ENCODE measurements around the gene GNA14. TPM values are rescaled to one million over a fixed set of nuclear protein-coding genes. Genes with fewer than 3 reads are reported as not detected.

GNA14 gene
- total RNA-seq, 1 experiment from 2014 or later = 1.2 TPM

DNA sequence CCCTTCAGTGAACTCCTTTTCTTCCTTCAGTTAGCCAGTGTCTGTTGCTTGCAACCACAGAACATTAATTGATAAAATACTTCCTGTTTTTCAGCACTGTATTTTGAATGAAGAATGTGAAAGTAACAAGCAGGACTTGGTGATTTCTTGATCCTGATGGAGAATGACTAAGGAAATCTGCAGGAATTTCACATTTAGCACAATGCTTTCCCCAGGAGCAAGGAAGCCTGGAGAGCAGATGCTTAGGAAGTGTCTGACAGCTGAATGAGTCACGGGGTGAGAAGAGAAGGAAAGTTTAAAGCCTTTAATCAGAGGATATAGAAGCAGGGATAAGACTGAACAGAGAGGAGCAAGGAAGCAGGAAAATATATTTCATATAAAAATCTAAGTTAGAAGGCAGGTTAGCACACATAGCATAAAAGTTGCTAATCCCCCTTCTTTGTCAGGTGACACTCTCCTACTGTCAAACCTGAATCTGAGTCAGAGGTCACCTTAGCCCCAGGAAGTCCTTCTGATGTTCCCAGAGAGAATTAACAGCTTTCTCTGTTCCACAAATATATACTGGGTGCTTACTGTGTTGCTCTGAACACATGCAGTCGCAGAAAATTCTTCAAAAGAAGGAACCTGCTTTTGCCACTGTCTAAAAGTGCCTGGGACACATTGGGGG lies 59.7 kb downstream of the GNA14 start:
- Histone ChIP-seq H3K4me3 (ENCODE audit: low read length) (peak overlapping the region; percentile 54), H3K4me2 (ENCODE audit: low read length) (peak overlapping the region; percentile 84), H3K27me3 (ENCODE audit: low read length) (no peaks in the 10 kb centered on the region), H3K27ac (ENCODE audit: low read length) (peak overlapping the region; percentile 99), H3K9me2 (replicated peaks; ENCODE audit: low read length) (no peaks in the 10 kb centered on the region), H3K9me3 (ENCODE audit: low read length) (no peaks in the 10 kb centered on the region), H3K36me3 (ENCODE audit: low read depth, low read length) (no peaks in the 10 kb centered on the region), H4K20me1 (ENCODE audit: low read length) (no peaks in the 10 kb centered on the region), H3K4me1 (ENCODE audit: insufficient read depth, low read length) (peaks cover 28% of the 10 kb centered on the region), H3K79me2 (ENCODE audit: low read length) (no peaks in the 10 kb centered on the region), H2AFZ (ENCODE audit: low read length) (no peak overlapping the region), H3F3A (ENCODE audit: low read length, unreplicated experiment) (peaks cover 9% of the 10 kb centered on the region), H3K9ac (ENCODE audit: low read length) (peak overlapping the region; percentile 89)
- peak; percentile 88 for DNase-seq
- ATAC-seq = peak; percentile 72
- intact Hi-C loops (cut with micrococcal nuclease) = loop anchor here (2.0 to 5.0 kb wide), 4 partner anchors 64 to 162 kb away; no protein-coding TSS in a partner anchor
- POLR2A ChIA-PET (ENCODE audit: unreplicated experiment) = interaction anchor here (0.7 to 0.8 kb wide), 3 partner anchors 51 to 145 kb away, joined by 3 to 4 read pairs (median 3); no protein-coding TSS in a partner anchor
- no peak for TF ChIP-seq EZH2phosphoT487 (IDR thresholded peaks at IDR 0.05; ENCODE audit: borderline replicate concordance, low read length)
- TF ChIP-seq, protein P1, sequence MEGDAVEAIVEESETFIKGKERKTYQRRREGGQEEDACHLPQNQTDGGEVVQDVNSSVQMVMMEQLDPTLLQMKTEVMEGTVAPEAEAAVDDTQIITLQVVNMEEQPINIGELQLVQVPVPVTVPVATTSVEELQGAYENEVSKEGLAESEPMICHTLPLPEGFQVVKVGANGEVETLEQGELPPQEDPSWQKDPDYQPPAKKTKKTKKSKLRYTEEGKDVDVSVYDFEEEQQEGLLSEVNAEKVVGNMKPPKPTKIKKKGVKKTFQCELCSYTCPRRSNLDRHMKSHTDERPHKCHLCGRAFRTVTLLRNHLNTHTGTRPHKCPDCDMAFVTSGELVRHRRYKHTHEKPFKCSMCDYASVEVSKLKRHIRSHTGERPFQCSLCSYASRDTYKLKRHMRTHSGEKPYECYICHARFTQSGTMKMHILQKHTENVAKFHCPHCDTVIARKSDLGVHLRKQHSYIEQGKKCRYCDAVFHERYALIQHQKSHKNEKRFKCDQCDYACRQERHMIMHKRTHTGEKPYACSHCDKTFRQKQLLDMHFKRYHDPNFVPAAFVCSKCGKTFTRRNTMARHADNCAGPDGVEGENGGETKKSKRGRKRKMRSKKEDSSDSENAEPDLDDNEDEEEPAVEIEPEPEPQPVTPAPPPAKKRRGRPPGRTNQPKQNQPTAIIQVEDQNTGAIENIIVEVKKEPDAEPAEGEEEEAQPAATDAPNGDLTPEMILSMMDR (conservative IDR thresholded peaks at IDR 0.05; ENCODE audit: low read depth, low read length) = no peak
- no peak for TF ChIP-seq EZH2 (IDR thresholded peaks at IDR 0.05; ENCODE audit: low read length, unreplicated experiment)
- TSS peak; percentile 89 for BruUV-seq (replicated peaks)
- CTCF ChIA-PET = interaction anchor here (0.7 to 1.4 kb wide), 2 partner anchors 60 to 80 kb away, joined by 5 to 8 read pairs; partner anchors contain the start of gene GNA14

GRCh38 chr9:77587851-77588250 lies 60.3 kb downstream of the GNA14 start:
- intact Hi-C loops (cut with micrococcal nuclease) = loop anchor here (2.0 to 5.0 kb wide), 4 partner anchors 63 to 163 kb away; no protein-coding TSS in a partner anchor
- TF ChIP-seq EZH2phosphoT487 (IDR thresholded peaks at IDR 0.05; ENCODE audit: borderline replicate concordance, low read length) (no peak), EZH2 (IDR thresholded peaks at IDR 0.05; ENCODE audit: low read length, unreplicated experiment) (no peak)
- TF ChIP-seq, protein P1 (conservative IDR thresholded peaks at IDR 0.05; ENCODE audit: low read depth, low read length) = no peak
- Histone ChIP-seq H4K20me1 (ENCODE audit: low read length) (no peaks in the 10 kb centered on the region), H3K4me1 (ENCODE audit: insufficient read depth, low read length) (peaks cover 28% of the 10 kb centered on the region), H3K27ac (ENCODE audit: low read length) (peak overlapping the region; percentile 99), H3K4me3 (ENCODE audit: low read length) (peak overlapping the region; percentile 45), H3K36me3 (ENCODE audit: low read depth, low read length) (no peaks in the 10 kb centered on the region), H3K9ac (ENCODE audit: low read length) (peak overlapping the region; percentile 89), H3F3A (ENCODE audit: low read length, unreplicated experiment) (peaks cover 9% of the 10 kb centered on the region), H3K4me2 (ENCODE audit: low read length) (peak overlapping the region; percentile 84), H3K27me3 (ENCODE audit: low read length) (no peaks in the 10 kb centered on the region), H3K9me3 (ENCODE audit: low read length) (no peaks in the 10 kb centered on the region), H3K79me2 (ENCODE audit: low read length) (no peaks in the 10 kb centered on the region), H3K9me2 (replicated peaks; ENCODE audit: low read length) (no peaks in the 10 kb centered on the region), H2AFZ (ENCODE audit: low read length) (no peak overlapping the region)
- ATAC-seq (no peak), DNase-seq (no peak)
- BruUV-seq (replicated peaks) = no TSS peak
- CTCF ChIA-PET = no interaction called here
- POLR2A ChIA-PET (ENCODE audit: unreplicated experiment) = interaction anchor here (0.7 kb wide), 2 partner anchors 50 to 145 kb away, joined by 3 to 4 read pairs; no protein-coding TSS in a partner anchor

DNA sequence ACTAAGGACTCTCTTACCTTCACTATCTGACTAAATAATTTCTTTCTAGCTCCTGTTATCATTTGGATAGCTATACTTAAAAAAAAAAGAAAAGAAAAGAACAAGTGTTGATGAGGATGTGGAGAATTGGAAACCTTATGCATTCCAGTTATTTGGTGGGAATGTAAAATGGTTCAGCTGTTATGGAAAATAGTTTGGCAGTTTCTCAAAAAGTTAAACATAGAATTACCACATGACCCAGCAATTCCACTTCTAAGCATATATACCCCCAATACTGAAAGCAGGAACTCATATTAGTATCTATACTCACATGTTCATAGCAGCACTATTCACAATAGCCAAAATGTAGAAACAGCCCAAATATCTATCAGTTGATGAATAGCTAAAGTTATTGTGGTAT lies 61.1 kb downstream of the GNA14 start:
- peaks cover 28% of the 10 kb centered on the region for H3K4me1 ChIP-seq (ENCODE audit: insufficient read depth, low read length)
- DNase-seq (no peak), ATAC-seq (no peak)
- no peak overlapping the region for H3K9ac ChIP-seq (ENCODE audit: low read length)
- no TSS peak for BruUV-seq (replicated peaks)
- intact Hi-C loops (cut with micrococcal nuclease) = loop anchor here (5.0 kb wide), 1 partner anchor 130 kb away; no protein-coding TSS in a partner anchor
- POLR2A ChIA-PET (ENCODE audit: unreplicated experiment) = no interaction called here
- H3K4me2 ChIP-seq (ENCODE audit: low read length) = no peak overlapping the region
- no peak overlapping the region for H3K4me3 ChIP-seq (ENCODE audit: low read length)
- no peak for TF ChIP-seq EZH2phosphoT487 (IDR thresholded peaks at IDR 0.05; ENCODE audit: borderline replicate concordance, low read length)
- TF ChIP-seq EZH2 (IDR thresholded peaks at IDR 0.05; ENCODE audit: low read length, unreplicated experiment) = no peak
- TF ChIP-seq, protein P1 (conservative IDR thresholded peaks at IDR 0.05; ENCODE audit: low read depth, low read length) = no peak
- H3F3A ChIP-seq (ENCODE audit: low read length, unreplicated experiment) = peaks cover 9% of the 10 kb centered on the region
- no peaks in the 10 kb centered on the region for H3K79me2 ChIP-seq (ENCODE audit: low read length)
- no peaks in the 10 kb centered on the region for H3K36me3 ChIP-seq (ENCODE audit: low read depth, low read length)
- H3K9me2 ChIP-seq (replicated peaks; ENCODE audit: low read length) = no peaks in the 10 kb centered on the region
- H3K9me3 ChIP-seq (ENCODE audit: low read length) = no peaks in the 10 kb centered on the region
- CTCF ChIA-PET = no interaction called here
- peak overlapping the region; percentile 99; the same call in 1 of the 2 replicates for H3K27ac ChIP-seq (ENCODE audit: low read length)
- no peaks in the 10 kb centered on the region for H3K27me3 ChIP-seq (ENCODE audit: low read length)
- no peaks in the 10 kb centered on the region for H4K20me1 ChIP-seq (ENCODE audit: low read length)
- no peak overlapping the region for H2AFZ ChIP-seq (ENCODE audit: low read length)

Measured in PC-3 (cell line).